ENCODE data around the gene ZCCHC4.

ZCCHC4 gene

GRCh38 chr4:25377572-25378436 lies 65.2 kb downstream of the ZCCHC4 start:
- DNase-seq = no peak

- DNase-seq = no peak
Measured at GRCh38 chr4:25378437-25378743, 65.8 kb downstream of the ZCCHC4 start.

- no peak for DNase-seq
Measured at GRCh38 chr4:25379591-25379990, 67.0 kb downstream of the ZCCHC4 start.

GRCh38 chr4:25383647-25384046 lies 71.1 kb downstream of the ZCCHC4 start:
- no peak for DNase-seq

GRCh38 chr4:25386926-25387325 lies 74.4 kb downstream of the ZCCHC4 start:
- no peak for DNase-seq

- no peak for DNase-seq
Measured at GRCh38 chr4:25397305-25397704, 84.7 kb downstream of the ZCCHC4 start.

- DNase-seq = no peak
Measured at GRCh38 chr4:25399510-25399909, 86.9 kb downstream of the ZCCHC4 start.

GRCh38 chr4:25401066-25401465 lies 88.5 kb downstream of the ZCCHC4 start:
- DNase-seq = no peak

GRCh38 chr4:25402521-25402920 lies 89.9 kb downstream of the ZCCHC4 start:
- no peak for DNase-seq

- DNase-seq = no peak
Measured at GRCh38 chr4:25403699-25404098, 91.1 kb downstream of the ZCCHC4 start.

- DNase-seq = no peak
Measured at GRCh38 chr4:25405453-25405852, 92.9 kb downstream of the ZCCHC4 start.

GRCh38 chr4:25406081-25406692 lies 93.6 kb downstream of the ZCCHC4 start:
- no peak for DNase-seq

GRCh38 chr4:25410820-25411529 lies 98.4 kb downstream of the ZCCHC4 start:
- DNase-seq = no peak

- no peak for DNase-seq
Measured at GRCh38 chr4:25413261-25413660, 100.7 kb downstream of the ZCCHC4 start.

GRCh38 chr4:25417014-25417413 lies 104.4 kb downstream of the ZCCHC4 start:
- DNase-seq = no peak

Measured in activated effector memory CD4-positive, alpha-beta T cell treated with Interleukin-2 at 50 U/mL for 16 hours (primary cell).